OCI-LY3 (cell line): Measurements from ENCODE around the gene ARHGEF25.

Experiments used
- EZH2phosphoT487 ChIP-seq: fragments of 200-600 bp; shearing (Covaris generic); IDR thresholded peaks from 2 replicates; pipeline ENCODE4 v1.6.1; 2018; ENCODE audit warnings: antibody characterized with exemption, mixed run types, low read depth
- TF ChIP-seq, protein P1 (sequence below): fragments of 200-600, 300-600 bp; sonication (generic); IDR thresholded peaks from 2 replicates; pipeline ENCODE4 v1.5.1; 2014; ENCODE audit warnings: antibody characterized with exemption, low read length, low read depth

DNA sequence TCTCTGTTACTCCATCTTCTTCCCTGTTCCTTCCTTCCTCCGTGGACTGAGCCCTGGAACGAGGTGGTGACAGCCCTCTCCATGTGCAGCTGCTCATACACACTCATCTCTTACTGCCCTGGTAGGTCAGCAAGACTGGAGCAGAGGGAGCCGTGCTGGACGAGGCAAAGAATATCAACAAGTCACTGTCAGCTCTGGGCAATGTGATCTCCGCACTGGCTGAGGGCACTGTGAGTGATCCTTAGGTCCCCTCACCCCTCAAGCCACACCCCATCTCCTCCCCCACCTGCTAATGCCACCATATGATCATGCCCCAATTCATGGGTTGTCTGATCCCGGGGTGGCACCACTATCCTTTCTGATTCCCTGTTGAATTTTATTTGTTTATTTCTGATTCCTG is 42.4 kb upstream of the ARHGEF25 start:
- TF ChIP-seq, protein P1, sequence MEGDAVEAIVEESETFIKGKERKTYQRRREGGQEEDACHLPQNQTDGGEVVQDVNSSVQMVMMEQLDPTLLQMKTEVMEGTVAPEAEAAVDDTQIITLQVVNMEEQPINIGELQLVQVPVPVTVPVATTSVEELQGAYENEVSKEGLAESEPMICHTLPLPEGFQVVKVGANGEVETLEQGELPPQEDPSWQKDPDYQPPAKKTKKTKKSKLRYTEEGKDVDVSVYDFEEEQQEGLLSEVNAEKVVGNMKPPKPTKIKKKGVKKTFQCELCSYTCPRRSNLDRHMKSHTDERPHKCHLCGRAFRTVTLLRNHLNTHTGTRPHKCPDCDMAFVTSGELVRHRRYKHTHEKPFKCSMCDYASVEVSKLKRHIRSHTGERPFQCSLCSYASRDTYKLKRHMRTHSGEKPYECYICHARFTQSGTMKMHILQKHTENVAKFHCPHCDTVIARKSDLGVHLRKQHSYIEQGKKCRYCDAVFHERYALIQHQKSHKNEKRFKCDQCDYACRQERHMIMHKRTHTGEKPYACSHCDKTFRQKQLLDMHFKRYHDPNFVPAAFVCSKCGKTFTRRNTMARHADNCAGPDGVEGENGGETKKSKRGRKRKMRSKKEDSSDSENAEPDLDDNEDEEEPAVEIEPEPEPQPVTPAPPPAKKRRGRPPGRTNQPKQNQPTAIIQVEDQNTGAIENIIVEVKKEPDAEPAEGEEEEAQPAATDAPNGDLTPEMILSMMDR = no peak
- TF ChIP-seq EZH2phosphoT487 = no peak
